ENCODE measurements around the gene ADAMTSL3.
A peak's percentile ranks its signal among the peaks of the same experiment; 100 is the strongest.
"Not testable (repeated sequence)": the region's sequence is repeated elsewhere in the genome, so short reads cannot be mapped to it uniquely, and the experiment has no call there.

ADAMTSL3 gene

DNA sequence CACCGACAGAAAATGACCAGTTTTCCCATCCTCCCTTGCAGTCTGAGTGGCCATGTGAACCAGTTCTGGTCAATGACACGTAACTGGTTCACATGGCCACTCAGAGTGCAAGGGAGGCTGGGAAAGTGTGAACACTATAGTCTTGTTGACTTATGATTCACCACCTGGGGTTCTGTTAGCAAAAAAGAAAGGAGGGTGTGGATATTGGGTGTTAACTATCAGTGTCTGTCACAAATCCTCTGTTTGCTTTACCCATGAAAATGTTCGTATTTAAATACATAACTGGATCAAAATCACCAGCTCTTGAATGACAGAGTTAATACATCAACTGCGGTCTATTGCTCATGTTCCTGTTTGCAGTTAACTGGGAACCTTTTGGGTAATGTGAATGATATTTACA, 92.3 kb downstream of the ADAMTSL3 start:
- DNase-seq (ENCODE audit: low spot score) = no peak

DNA sequence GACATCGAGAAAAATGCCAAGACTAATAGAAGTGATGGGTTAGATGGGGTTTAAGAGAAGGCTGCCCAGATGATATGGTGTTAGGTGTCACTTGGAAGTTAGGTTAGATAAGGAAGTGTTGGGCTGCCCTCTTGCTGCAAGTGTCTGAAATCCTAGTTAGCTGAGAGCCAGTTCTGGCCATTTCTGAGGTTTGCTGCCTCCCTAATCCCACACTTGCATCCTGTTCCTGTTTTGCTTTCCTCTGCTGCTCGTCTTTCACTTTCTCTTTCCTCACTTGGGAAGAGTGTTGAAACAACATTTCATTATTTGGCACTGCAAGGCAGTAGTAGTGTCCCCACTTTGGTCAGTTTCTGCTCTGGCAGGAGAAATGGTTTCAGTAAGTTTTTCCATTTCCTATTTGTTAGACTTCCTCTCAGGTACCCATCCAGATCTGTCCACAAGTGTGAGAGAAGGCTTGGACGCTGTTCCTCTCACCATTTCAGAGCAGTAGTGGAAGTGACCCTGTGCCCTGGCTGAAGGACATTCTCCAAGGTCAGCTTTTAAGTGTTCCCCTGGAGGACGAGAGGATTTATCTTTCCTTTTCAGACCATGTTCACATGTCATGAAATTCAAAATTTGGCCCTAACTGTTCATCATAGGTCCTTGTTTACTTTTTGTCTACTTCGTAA, 93.3 kb downstream of the ADAMTSL3 start:
- peak; percentile 72 for DNase-seq (ENCODE audit: low spot score)

DNA sequence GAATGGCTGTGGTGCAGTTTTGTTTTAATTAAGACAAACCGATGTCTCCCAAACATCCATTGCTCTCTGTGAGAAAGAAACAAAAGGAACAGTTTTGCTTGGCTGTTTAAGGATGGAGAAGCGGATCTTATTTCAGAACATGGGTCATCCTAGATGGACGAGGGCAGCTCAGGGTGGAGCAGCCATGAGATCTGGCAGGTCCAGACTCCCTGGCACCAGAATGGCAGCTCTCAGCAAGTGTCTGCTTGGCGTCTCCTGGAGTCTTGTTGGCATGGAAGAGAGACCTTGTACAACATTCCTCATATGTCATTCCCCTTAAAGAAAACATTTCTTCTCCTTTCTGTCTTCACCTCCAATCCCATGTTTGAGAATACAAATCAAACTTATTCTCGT, 93.8 kb downstream of the ADAMTSL3 start:
- DNase-seq (ENCODE audit: low spot score) = no peak

DNA sequence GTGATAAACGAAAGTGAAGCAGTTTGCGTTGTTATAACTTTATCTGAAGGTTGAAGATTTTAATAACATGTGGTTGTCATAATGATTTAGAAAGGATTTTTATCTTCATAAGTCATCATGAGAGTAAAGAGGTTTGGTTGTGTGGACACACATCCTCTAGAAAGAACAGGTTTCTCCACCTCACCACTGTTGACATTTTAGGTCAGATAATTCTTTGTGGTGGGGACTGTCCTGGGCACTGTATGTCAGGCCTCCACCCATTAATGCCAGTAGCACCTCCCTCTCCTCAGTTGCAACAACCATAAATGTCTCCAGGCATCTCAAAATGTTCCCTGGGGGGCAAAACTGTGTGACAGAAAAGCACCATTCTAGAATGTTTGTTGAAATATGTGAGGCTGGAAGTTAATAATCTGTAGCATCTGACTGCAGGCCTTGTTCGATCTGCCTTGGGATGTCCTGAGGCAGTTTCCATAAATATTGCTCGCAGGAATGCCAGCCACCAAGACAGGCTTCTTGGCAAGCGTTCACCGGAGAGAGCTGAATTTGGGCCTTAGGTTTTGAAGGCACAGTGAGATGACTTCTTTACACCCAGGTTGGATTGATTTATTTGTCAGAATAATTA, 100.1 kb downstream of the ADAMTSL3 start:
- no peak for DNase-seq (ENCODE audit: low spot score)

DNA sequence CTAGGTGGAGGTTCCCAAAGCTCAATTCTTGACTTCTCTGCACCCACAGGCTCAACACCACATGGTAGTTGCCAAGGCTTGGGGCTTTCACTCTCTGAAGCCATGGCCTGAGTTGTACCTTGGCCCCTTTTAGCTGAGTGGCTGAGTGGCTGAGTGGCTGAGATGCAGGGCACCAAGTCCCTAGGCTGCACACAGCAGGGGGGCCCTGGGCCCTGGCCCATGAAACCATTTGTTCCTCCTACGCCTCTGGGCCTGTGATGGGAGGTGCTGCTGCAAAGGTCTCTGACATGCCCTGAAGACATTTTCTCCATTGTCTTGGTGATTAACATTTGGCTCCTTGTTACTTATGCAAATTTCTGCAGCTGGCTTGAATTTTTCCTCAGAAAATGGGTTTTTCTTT, 103.4 kb downstream of the ADAMTSL3 start:
- not testable (repeated sequence) for DNase-seq (ENCODE audit: low spot score)

DNA sequence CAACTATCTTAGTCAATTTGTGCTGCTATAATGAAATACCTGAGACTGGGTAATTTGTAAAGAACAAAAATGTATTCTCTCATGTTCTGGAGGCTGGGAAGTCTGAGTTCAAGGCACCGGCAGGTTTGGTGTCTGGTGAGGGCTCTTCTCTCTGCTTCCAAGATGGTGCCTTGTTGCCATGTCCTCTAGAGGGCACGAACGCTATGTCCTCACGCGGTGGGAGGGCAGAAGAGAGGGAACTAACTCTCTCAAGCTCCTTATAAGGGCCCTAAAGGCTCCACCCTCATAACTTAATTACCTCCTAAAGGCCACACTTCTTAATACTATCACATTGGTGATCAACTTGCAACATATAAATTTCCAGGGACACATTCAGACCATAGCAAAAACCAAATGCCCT, 108.4 kb downstream of the ADAMTSL3 start:
- DNase-seq (ENCODE audit: low spot score) = no peak

DNA sequence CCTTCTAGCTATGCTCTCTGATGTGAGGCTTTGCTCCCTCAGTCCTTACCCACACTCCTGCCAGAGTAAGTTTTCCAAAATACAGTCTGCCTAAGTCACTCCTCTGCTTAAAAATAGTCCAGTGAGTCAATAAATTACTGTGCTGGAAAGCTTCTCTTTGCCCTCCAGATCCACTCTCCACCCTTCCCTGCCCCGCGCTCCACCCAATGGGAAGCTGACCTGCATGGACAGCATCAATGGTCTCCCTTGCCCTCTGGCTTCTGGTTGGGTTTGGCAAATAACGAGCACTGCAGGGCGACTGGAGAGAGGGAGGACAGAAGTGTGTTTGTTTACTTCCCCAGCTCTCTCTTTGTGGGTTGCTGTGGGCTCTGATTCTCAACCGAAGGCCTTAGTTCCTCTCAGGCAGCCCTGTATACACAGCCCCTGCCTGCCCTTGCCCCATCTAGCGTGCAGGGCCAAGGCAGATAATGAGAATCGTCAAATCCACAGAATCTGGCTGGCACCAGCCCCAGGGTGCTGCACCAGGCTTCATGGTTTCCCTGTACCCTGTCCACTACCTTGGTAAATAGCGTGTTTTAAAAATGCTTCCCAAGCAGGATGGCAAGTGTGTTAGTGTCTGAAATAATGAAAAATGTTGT, 110.4 kb downstream of the ADAMTSL3 start:
- peak; percentile 42 for DNase-seq (ENCODE audit: low spot score)

DNA sequence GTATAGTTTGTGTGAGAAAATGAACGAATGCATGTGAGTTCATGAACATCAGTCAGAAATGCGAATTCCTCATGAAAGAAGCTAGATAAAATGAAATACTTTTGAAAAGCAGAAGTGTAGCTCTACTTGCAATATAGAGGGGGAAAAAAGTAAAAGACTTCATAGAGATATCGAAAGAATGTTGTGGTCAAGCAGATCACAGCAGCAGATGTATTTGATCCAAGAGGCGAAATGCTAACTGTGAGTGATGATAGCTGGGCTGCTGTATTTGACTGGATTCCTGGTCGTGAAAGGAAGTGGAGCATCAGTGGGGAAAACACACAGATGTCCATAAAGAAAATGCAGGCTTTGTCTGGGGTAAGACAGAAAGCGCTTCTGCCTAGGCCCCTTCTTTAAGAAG, 112.4 kb downstream of the ADAMTSL3 start:
- DNase-seq (ENCODE audit: low spot score) = no peak

DNA sequence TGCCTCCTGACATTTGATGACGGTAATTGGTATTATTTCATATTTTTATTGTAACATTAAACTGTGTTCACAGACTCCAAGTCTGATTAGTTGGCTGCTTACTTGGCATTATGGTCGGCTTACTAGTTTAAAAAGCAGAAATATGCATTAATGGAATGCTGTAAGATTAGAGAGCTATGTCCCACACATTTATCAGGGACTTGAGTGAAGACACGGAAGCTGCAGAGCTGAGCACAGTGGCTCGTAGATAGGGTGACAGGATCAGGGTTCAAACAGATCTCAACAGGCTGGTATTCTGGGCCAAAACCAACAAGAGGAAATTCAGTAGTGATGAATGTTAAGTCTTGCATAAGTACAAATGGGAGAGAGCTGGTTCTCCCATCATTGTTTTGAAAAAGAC, 113.8 kb downstream of the ADAMTSL3 start:
- no peak for DNase-seq (ENCODE audit: low spot score)

DNA sequence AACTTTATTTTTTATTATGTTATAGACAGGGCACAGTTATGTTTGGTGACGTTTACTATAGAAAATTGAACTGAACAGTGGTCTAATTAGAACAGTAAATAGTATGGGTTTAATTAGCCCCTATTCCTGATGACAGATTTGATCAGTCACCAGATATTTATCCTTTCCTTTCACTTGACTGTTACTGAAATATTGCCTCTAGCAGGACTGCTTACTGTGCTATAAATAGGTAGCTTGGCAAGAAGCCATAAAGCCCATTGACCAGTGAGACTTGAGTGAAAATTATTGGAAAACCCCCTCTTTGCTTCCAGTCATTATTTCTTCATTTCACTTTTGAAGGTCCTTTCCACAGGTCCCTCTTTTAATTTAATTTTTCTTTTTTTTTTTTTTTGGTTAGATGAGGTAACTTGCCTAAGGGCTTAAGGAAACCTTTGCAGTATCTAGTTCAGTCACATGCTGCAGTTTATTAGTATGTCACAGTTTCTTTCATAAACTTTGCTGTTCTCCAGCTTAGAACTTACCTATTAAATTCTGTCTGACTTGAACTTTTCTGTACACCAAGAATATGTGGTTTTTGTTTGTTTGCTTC, 115.6 kb downstream of the ADAMTSL3 start:
- no peak for DNase-seq (ENCODE audit: low spot score)

DNA sequence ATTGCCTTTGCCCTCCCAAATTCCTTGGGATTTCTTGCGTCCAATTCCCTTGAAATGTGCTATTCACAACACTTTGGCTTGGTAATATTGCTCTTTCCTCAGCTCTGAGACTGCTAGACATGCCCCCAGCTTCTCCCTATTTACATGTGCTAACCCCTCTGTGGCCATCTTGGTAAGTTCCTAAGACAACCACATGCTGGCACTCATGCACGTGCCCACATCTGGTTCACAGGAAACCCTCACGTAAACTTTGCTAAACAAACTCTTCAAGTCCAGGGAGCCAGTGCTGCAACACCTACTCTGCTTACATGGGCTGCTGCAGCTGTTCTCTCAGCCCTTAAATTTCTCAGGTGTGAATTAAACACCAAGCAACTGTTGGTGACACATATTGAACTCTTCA, 121.8 kb downstream of the ADAMTSL3 start:
- no peak for DNase-seq (ENCODE audit: low spot score)

DNA sequence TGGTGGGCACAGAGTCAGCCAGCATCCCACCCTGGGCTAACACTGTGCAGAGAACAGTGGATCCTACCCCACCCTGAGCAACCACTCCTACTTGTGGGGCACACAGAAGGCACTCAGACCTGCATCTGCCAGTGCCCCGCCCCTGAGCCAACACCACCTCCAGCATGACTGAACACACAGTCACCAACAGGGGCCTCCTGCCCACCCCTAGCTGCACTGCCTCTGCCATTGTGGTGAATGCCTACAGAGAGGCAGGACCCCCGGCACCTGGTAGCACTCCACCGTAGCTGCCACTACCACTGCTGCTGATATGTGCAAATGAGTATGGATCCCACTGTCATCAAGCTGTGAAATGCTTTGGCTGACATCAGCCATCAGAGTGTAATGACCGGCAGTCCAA, 123.1 kb downstream of the ADAMTSL3 start:
- DNase-seq (ENCODE audit: low spot score) = no peak

DNA sequence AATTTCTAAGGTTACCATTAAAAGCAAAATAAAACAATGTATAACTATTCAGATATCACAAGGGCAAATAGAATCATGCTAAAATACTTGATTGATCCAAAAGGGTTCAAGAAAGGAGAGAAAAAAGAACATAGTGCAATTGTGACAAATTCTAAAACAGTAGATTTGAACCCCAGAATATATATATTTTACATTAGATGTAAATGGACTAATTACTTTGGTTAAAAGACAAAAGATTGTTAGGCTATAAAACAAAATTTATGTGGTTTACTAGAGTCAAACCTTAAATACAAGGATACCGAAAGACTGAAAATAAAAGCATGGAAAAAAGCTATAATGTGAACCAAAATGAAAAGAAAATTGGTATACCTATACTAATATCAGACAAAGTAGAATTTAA, 129.3 kb downstream of the ADAMTSL3 start:
- no peak for DNase-seq (ENCODE audit: low spot score)

DNA sequence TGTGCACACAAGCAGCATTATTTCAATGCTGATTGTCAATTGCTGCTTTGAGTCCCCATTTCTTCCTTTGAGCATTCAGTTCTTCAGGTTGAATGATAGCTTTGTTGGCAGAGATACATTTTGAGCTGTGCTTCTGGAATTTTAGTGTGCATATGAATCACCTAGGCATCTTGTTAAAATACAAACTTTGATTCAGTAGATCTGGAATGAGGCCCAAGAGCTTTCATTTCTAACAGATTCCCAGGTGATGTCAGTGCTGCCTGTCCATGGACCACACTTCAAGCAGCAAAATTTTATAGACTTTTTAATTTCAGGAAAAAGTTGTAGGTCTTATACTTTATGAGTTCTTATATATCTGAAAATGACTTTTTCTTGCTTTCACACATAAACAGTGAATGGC, 131.1 kb downstream of the ADAMTSL3 start:
- DNase-seq (ENCODE audit: low spot score) = no peak

DNA sequence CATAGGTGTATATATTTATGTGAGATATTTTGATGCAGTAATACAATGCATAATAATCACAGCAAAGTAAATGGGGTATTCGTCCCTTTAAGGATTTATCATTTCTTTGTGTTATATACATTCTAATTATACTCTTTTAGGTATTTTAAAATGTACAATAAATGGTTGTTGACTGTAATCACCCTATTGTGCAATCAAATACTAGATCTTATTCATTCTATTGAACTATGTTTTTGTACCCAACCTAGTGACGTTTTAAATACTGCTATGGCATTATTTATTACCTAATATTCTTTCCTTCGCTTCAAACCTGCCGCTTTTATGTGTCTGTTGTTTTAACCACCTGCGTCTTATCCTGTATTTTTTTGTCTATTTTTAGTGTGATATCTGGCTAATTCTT, 132.4 kb downstream of the ADAMTSL3 start:
- no peak for DNase-seq (ENCODE audit: low spot score)

DNA sequence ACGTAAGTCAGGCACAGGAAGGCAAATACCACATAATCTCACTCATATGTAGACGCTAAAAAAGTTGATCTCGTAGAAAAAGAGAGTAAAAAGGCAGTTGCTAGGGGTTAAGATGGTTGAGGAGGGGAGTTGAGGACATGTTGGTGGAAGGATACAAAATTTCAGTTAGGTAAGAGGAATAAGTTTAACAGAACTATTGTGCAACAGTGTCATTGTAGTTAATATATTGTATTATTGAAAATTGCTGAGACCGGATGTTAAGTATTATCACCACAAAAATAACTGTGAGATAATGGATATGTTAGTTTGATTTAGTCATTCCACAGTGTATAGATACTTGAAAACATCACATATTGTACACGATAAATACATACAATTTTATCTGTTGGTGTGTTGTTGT, 139.1 kb downstream of the ADAMTSL3 start:
- DNase-seq (ENCODE audit: low spot score) = no peak

DNA sequence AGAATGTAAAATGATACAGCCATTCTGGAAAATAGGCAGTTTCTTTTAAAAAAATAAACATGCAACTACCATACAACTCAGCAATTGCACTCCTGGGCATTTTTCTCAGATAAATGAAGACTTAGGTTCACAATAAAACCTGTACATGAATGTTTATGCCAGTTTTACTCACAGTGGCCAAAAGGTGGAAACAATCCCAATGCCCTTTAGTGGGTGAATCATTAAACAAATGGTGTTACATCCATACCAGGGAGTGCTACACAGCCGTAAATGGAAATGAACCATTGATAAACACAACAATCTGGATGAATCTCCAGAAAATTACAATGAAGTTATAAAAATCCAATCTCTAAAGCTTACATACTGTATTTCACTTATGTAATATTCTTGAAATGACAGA, 140.3 kb downstream of the ADAMTSL3 start:
- no peak for DNase-seq (ENCODE audit: low spot score)

DNA sequence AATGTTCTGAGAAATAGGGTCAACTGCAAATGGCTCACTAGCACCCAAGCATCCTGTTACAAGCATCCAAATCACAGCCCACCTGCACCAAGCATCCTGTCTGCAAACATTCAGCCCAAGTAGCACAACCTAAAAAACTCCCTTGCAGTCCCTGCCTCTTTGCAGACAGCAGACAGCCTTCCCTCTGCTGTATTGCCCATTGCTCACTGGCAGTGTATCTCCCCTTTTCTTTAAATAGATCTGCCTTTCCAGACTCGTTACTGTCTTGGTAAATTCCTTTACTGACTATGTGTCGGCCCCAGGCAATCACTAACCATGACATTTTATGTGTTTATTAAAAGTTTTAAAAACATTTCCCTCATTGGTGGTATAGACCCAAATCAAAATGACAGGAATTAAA, 155.4 kb downstream of the ADAMTSL3 start:
- DNase-seq (ENCODE audit: low spot score) = no peak

DNA sequence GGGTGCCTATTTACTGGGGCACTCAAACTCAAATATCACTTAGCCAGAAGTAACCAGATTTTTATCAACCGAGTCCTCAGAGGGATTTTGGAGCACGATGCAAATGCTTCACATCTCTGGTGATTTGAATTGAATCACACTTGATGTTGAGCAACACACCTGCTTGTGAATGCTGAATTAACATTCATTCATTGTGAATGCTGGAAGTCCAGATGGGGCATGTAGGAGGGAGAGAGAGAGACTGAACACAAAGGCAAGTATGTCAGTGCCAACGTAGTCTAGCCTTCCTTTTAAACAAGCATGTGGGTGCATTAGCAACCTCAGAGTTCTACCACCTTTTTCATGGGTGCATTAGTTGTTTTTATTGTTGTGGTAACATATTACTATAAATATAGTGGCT, 156.2 kb downstream of the ADAMTSL3 start:
- DNase-seq (ENCODE audit: low spot score) = no peak

DNA sequence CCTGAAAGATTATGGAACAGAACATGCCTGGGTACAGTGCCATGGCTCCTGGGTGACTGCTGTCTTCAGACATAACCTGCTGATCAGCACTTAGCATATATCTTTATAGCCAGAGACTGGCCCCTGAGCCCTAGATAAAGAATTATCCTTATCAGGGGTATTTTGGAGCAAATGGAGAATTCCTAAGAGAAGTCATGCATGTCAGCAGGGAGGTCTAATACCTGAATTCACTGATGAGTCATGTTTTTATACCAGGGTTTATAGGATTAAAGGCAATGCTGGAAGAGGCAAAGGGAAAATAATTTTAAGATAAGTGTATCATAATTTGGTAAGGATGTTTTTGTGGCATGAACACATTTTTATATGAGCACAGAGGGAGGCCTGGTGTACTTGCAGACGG, 159.8 kb downstream of the ADAMTSL3 start:
- no peak for DNase-seq (ENCODE audit: low spot score)

DNA sequence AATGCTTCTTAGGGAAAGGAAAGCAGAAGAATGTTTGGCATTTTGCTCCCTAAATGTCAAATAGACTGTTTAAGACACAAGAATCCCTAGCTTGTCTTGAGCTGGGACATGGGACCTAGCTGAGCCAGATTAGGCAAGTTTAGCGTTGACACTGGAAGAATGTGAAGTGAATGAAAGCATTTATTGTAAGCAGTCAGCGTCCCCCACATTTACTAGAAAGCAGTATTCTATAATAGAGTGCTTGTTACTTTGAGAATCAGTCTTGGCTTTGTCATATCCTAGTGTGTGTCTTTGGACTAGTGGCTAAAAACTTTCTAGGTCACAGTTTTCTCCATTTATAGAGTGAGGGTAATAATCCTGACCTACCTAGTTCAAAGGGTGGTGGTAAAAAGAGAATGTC, 161.6 kb downstream of the ADAMTSL3 start:
- DNase-seq (ENCODE audit: low spot score) = peak; percentile 75

DNA sequence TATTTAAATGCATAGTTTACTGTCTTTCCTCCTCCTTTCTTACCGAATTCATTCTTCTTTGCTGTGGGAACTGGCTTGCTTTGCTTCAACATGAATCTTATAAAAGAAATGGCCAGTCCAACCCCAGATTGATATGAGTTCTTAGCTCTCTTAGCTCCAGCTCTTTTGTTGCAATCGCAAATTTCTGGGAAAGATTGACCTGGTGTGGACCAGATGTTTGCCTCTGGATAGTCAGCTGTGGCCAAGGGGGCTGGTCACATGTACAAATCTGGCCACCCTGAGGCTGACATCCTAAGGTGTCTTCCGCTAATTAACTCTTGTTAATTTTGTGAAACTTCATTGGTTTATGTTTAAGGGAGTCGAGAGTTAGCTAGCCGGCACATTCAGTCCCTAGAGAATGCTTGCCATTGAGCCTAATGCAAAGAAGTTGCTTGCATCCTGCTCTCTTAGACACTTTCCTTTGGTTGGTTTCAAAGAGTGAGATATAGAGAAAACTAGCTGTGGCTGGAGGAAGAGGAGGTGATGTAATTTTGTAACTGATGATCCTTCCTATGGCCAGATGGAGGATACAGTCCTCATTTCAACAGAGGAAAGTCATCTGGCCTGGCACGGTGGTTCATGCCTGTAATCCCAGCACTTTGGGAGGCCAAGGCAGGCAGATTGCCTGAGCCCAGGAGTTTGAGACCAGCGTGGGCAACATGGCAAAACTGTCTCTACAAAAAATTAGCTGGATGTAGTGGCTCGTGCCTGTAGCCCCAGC, 162.4 kb downstream of the ADAMTSL3 start:
- no peak for DNase-seq (ENCODE audit: low spot score)

DNA sequence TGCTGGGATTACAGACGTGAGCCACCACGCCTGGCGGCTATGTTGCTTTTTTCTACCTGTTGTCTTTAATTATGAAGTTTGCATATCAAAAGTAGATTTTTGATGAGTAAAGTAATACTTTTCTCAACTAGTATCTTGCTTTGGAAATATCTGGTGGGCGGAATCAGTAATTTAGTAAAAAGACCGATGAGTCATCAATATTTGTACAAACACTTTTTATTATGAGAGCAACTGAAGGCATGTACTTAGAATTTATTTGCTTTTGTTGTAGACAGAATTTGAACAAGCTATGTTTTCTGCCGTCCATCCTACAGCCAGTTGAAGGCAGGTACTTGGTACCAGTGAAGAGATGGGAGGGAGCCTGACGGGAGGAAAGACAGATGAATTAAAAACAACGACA, 164.7 kb downstream of the ADAMTSL3 start:
- no peak for DNase-seq (ENCODE audit: low spot score)

Measured in pons (tissue), 1 donor.